MV-4-11 (cell line): ENCODE measurements around the gene AJM1.
A peak's percentile ranks its signal among the peaks of the same experiment; 100 is the strongest.

Source experiments
- DNase-seq: peaks from one replicate; lab custom pipeline; 2025; lab: John Stamatoyannopoulos, UW

The AJM1 gene

DNA sequence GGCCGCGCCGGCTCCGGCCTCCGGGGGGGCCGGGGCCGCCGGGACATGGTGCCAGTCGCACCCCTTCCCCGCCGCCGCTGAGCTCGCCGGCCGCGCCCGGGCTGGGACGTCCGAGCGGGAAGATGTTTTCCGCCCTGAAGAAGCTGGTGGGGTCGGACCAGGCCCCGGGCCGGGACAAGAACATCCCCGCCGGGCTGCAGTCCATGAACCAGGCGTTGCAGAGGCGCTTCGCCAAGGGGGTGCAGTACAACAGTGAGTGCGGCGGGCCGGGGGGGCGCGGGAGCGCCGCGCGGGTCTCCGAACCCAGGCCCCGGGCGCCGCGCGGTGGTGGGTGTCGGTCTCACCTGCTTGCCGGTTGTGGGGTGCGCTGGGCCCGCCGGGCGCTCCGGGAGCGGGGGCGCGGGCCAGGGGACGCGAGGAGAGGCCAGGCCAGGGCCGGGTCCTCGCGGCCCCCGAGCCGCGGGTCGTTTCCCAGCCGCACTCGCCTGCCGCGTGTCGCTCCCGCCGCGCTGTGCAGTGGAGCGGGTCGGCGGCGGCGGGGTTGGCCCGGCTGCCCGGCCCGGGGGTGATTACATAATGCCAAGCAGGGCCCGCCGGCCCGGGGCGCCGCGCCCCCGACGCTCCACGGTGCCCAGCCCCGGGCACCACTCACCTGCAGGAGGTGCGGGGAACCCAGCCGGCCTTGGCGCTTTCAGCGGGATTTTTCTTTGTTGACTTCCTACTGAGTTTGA is 34.0 kb upstream of the AJM1 start:
- no peak for DNase-seq

DNA sequence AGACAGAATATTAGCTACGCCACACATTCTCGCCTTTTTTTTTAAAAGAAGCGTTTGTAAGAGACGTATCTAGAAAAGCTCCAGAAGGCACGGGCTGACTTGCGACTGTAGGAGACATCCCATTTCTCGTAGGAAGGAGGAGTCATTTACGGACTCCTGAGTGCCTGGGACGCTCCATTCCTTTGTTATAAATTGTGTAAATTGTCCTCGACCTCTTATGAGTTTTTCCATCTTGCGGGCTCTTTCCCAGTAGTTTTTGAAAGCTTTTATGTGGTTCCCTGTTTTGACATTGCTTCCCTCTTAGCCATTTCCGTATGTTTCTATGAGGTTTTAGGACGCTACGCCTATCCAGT is 33.5 kb upstream of the AJM1 start:
- DNase-seq = peak; percentile 32

DNA sequence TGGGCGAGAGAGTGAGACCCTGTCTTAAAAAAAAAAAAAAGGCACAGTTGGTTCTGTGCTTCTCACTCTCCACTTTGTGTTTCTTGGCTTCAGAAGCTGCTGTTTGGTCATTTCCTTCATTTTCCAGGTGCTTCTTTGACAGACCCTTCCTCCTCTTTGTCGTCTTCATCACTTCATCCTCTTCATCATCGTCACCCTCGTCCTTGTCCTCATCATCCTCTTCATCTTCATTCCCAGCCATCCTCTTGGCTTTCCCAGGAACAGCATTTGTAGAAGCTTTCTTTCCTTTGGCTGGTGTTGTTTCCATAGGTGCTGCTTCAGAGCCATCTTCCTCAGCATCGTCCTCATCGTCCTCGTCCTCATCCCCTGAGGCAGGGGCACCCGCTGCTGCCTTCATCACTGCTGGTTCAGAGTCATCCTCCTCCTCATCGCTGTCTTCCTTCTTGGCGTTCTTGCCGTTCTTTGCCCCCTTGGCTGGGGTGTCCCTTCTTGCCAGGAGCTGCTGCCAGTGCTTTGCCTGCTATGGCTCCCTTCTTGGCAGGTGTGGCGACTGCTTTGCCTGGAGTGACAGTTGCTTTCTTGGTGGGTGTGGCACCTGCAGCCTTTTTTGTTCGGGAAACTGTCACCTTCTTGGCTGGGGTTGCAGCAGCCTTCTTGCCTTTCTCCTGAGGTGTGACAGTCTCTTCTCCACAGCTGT is 27.4 kb upstream of the AJM1 start:
- DNase-seq = no peak

DNA sequence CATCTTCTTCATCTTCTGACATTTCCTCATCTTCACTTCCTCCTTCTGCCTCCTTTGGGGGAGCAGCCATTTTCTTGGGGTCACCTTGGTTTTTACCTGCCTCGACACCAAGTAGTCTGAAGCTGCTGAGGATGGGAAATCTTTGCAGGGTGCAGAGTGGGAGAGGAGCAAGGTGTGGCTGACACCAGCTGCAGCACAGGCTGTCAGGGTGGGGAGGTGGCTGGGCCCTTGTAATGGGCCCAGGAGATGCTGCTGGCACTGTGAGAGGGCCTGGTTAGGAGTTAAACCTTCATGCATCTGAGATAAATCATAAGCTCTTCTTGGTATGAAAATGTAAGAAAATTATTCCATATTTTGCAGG is 26.9 kb upstream of the AJM1 start:
- DNase-seq = no peak

DNA sequence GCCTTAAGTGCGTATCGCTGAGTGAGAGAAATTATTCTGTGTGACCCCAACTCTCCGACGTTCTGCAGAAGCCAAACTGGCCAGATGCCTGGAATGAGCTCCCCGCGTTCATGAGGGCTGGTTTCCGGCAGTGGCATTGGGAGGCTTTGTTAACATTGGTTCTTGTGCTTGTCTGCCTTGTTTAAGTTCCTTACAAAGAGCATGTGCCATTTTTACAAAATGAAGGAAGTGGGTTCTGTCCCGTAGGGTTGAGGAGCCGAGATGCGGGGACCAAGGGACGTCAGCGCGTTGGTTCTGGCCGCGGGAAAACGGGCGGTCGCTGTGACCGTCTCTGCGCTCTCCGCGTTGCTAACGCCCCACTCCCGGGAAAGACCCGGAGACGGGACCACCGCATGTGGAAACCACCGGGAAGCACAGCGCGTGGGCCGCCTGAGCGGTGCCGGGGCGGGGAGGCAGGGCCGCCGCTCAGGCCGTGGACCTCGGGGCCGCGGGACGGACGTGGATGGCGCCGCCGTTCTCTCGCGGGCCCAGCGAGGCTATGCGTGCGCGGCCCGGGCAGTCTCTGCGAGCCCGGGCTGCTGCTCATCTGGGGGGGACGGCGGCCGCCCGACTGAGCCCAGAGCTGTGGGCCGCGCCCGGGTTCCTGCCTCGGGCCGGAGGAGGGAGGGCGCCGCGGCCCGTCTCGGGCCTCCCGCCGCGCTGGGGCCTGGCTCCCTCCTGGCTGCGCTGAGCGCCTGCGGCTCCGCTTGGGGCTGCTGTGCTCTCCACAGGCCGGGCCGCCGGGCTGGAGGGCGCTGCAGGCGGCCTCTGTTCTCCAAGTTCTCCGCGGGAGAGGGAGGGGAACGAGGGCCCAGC is 21.1 kb upstream of the AJM1 start:
- no peak for DNase-seq

DNA sequence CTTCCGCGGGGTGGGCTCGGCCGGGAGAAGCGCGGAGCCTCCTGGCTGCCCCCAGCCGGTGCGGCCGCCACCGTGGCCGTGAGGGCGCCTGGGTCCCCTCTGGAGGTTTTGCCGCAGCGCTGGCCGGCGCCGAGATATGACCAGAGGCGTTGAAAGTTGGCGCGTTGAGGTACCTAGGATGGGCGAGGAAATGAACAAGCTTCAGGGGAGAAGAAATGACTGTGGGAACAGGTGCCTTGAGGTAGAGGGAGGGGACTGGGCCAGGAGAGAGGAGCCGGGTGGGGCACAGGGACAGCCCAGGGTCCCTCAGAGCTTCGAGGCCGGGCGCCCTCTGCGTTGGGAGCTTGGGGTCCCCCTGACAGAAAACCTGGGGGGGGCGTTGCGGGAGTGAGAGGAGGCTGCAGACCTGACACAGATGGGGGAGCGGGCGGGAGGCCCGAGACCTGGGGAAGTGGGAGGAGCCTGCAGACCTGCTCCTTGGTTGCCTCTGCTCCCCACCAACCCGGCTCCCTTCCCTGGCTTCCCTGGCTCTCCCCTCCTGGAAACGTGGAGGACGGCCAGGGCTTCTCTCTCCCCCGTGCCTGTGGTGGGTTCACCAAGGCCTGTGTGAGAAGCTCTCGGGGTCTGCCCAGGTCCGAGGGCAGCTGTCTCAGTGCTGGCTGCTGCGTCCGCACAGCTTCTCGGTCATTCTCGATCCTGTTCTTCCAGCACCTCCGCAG is 20.3 kb upstream of the AJM1 start:
- DNase-seq = no peak

DNA sequence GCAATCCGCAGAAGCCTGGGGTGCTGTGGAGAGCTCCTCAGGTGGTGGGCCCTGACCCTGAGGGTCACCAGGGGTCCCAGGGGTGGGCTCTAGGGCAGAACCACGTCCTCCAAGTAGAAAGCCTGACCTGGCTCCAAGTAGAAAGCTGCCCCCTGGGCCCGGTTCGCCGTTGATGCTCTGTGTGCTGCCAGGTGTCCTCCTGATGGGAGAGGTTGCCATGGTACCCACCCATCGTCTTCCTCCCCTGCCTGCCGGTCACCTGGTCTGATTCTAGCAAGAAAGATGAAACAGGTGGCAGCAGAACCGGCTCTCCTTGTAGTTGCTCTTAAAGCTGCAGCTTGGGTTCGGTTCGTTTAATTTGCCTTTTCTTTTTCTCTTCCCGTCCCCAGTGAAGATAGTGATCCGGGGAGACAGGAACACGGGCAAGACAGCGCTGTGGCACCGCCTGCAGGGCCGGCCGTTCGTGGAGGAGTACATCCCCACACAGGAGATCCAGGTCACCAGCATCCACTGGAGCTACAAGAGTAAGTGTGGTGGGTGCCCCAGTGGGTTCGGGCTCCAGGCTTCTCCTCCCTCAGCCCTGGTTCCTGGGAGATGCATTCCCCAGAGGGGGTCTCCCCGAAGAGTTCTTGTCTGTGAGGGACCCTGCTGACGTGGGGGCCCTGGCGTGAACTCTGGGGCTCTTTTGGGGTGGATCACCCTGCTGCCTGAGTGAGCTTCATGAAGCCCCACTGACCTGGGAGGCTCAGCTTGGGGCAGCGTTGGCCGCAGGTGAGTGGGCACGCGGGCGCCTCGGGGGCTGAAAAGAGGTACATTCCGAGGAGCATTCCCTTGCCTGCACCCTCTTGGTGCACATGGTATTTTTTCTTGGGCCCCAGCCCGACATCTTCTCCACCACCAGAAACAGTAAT is 18.9 kb upstream of the AJM1 start:
- no peak for DNase-seq

DNA sequence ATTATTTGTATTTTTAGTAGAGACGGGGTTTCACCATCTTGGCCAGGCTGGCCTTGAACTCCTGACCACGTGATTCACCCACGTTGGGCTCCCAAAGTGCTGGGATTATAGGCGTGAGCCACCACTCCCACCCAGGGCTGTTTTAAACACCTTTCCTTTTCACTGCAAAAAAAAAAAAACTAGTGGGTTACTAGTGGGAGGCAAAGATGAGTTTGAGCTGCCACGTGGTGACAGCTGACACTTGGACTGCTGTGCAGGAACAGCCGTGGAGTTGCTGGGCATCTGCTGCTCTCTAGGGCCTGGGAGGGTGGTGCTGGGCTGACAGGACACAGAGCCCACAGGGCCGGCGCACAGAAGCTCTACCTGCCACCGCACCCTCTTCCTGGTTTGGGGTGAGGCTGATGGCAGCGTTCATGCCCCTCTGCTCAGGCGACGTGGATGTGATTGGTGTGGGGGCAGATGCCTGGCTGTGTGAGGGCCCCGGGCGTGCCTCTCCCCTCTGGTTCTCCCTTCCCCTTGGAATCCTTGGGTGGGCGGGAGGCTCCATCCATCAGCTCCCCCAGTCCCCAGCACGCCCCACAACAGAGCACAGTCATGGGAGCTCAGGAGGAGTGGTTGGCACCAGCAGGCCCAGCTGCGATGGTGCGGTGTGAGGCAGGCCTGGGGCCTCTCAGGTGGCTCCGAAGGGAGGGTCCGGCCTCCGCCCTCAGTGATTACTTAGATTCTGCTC is 17.6 kb upstream of the AJM1 start:
- DNase-seq = no peak

DNA sequence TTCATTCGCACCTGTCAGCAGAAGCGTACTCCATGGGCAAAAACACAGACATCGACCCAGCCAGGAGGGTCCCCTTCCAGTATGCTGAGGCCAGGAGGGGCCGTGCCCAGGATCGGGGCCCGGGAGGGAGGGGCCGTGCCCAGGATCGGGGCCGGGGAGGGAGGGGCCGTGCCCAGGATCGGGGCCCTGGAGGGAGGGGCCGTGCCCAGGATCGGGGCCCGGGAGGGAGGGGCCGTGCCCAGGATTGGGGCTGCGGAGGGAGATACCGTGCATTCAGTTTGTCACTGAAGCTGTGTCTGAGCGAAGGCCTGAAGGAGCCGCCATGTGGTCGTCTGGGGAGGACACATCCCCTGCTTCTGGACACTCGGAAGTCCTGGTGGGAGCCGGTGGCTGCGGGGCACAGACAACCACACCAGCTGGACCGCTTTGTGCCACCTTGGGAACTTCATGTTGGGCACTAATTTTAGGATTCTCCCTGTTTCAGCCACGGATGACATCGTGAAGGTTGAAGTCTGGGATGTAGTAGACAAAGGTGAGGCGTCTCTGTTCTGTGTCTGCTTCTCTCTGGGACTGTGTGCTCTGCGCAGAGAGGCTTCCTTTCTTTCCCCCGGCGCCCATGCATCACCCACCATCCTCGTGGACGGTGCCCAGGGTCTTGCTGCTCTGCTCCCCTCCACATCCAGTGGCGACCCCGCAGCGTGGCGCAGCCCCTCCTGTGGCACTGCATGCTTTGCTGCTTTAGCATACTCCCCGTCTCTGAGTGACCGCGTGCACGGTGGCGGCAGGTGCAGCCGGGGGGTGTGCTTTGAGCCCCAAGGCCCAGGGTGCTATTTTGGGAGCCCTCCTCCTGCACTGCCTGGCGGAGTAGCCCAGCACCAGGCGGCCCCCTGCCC is 16.7 kb upstream of the AJM1 start:
- no peak for DNase-seq

DNA sequence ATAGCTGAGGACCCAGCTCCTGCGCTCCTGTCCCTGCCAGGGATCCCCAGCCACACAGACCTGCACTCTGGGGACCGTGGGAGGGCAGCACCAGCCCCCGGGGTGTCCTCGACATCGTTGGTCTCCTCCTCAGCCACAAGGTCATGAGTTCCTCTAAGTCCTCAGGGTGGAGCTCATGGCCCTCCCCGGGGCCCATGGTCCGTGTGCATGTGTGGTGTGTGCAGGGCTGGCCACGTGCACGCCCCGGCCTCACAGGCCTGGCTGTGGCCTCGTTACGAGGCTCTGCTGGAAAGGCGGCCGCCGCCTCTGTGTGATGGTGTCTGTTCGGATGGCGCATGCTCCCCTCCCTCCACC is 16.1 kb upstream of the AJM1 start:
- no peak for DNase-seq

DNA sequence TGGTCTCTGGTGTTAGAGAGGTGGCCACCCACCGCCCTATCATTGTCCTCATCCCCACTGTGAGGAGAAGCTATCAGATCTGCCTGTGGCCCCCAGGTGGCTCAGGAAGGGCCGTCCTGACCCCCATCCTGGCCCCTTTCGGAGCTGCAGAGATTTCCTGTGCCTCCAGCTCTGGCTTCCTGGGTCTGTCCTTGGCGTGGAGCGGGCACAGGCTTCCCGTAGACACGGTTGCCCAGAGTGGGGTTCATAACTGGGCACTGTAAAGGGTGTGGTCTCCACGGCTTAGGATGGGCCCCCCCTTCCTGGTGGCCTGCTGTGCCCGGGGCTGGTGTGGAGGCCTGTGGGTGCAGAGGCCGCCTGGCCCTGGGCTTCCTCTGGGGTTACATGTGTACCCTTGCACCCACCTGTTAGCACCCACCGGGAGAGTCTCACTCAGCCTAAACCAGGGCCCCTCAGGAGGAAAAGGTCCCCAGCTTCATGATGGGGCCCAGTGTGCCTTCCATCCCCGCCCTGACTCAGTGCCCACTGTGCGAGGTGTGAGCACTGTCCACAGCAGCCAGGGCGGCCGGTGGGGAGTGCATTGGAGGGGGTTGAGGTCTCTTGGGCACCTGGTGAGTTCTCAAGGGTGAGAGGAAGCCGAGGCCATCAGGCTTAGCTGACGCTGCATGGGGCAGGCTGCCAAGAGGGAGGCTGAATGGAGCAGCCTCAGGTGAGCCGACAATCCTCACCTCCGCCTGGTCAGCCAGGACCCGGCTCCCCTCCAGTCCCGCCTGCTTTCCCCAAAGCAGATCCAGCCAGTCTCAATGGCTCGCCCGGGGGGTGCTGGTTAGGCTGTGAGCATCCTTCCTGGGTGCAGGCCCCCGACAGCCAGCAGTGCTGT is 15.3 kb upstream of the AJM1 start:
- DNase-seq = no peak

DNA sequence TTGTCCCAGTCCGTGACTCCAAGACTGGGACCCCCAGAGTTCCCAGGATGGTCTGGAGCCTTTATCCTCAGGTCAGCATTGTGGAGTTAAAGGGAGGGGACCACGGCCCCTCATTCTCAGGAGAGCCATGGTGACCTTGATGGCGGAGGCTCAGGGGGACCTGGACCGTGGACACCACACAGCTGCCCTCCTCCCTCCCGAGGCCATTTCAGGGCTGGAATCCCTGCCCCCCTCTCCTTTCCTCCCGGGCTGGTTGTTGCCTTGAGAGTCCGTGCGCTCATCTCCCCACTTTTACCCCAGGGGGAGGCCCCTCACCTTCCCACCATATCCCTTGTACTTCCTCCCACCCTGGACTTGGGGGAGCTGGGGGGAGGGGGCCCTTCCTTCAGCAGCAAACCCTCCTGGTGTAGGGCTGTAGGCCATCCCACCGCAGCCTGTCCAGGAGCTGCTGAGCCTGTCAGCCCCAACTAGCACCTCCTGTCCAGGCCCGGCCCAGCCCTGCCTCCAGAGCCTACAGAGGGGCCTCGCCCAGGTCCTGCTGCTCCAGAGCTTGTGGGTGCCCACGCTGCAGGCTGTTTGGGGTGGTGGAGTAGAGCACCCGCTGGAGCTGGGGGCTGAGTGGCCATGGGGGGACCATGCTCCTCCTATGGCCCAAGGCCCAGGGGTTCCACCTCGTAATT is 14.3 kb upstream of the AJM1 start:
- DNase-seq = no peak

DNA sequence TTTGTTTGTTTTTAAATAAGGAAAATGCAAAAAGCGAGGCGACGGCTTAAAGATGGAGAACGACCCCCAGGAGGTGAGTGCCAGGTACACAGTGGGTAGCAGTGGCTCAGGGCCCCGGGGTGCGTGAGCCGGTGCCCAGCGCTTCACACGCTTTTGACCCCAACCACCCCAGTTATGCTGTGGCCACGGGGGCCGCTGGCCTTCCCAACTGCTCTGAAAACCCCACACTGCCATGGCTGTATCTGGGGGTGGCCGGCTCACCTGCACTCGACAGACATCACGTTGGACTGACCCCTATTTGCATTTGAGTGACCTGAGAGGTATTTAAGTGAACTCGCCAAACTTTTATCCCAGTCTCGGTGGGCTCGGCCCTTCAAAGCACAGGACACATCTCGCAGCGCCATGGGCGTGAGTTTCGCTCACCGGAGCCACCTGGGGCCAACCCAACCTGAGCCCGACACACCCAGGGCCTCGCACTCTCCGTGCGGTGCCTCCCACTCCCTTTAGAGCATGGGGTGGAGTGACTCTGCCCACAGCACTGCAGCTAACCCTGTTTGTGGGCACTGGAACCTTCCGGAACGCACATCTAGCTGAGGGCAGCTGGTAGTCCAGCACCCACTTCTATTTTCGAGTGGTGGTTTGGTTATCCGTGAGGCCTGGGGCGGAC is 13.7 kb upstream of the AJM1 start:
- no peak for DNase-seq

DNA sequence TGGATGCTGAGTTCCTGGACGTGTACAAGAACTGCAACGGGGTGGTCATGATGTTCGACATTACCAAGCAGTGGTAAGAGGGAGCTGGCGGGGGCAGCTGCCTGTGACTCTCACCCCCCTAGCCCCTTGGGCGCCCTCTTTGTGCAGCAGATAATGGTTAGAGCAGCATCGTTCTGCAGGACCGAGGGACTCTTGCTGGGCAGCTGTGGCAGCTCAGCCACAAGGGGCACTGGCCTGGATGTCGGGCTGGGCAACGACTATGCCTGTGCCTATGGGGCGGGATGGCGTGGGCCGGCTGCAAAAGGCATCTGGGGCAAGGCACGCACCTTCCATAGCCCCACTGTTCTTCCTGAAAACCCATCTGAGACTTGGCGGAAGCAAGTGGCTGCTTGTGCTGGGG is 12.9 kb upstream of the AJM1 start:
- DNase-seq = no peak

DNA sequence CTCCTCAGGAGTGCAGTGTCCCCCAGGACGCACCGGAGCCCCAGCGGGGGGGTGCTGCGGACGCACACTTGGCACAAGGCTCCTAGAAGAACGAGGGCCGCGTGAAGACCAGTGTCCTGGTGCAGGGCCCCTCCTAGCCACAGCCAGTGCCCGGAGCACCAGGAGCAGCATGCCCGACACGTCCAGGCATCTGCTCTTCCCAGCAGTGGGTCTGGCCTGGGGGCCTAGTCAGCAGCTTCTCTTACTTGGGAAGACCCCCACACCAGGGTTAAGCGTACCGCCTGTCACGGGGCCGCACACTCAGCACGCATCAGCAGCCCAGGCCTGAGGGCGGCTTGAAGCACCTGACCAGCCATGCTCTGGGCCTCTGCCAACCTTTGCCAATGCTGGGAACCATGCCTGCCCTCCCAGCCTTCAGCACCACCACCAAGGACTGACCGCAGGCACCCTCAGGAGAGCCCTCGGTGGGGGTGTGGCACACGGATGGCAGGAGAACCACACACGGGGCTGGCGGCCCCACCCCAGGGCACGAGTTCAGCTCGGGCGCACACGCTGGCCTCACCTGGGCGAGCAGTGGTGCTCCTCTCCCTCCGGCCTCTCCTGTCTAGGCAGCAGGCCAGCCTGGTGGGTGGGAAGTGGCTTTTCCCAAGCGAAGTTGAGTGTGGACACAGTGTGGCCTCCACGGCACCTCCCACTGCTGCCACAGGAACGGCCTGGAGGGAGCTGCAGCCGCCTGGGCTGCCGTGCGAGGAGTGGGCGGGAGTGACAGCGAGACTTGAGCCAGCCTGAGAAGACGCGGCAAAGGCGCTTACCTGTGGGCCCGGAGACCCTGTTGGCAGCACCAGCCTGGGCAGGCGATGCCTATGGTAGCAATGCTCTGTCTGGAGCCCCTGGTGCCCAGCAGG is 12.0 kb upstream of the AJM1 start:
- no peak for DNase-seq

DNA sequence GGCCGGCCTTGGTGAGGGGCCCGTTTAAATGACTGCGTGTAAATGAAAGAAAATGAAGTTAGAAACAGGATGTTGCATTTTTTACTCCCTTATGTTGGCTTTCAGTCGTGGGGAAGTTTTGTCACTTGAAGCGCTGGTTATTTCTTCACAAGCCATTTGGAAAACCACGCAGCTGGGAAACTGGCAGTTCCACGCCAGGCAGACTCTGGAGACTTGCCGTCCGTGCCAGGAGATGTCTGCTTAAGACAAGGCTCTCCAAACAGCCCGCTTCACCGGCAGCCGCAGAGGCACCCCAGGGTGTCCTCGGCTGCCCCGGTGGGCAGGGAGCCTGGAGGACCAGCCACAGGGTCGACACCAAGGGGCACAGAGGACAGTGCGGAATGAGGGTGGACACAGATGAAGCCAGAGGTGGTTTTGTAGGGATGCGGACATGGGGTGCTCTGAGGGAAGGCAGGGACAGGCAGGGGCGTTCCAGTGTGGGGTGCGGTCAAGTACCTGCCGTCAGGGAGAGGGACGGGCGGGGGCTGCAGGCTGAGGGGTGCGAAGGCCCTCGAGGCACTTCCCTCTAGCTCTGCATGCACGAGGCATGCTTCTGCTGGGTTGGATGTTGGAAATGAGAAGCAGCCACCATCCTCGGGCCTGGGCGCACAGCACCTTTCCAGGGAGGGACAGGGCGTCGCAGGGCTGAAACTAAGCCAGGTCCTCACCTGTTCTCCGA is 11.1 kb upstream of the AJM1 start:
- DNase-seq = peak; percentile 33
